HG03135 (cell line): Measurements from ENCODE around the gene SERINC5.
"Not testable (repeated sequence)": the region's sequence is repeated elsewhere in the genome, so short reads cannot be mapped to it uniquely, and the experiment has no call there.

Experiments
- ATAC-seq: cut with Tn5 transposase; IDR thresholded peaks from one replicate; pipeline ENCODE4 v1.9.1; 2021; ENCODE audit warnings: mild to moderate bottlenecking, moderate library complexity; ENCODE audit not compliant: unreplicated experiment

The SERINC5 gene

GRCh38 chr5:80204808-80205614, 50.8 kb downstream of the SERINC5 start:
- ATAC-seq: no peak

- not testable (repeated sequence) for ATAC-seq
Measured at GRCh38 chr5:80201763-80202162, 54.1 kb downstream of the SERINC5 start.

GRCh38 chr5:80198920-80199319, 56.9 kb downstream of the SERINC5 start:
- ATAC-seq: no peak

GRCh38 chr5:80198399-80198798, 57.4 kb downstream of the SERINC5 start:
- no peak for ATAC-seq

DNA sequence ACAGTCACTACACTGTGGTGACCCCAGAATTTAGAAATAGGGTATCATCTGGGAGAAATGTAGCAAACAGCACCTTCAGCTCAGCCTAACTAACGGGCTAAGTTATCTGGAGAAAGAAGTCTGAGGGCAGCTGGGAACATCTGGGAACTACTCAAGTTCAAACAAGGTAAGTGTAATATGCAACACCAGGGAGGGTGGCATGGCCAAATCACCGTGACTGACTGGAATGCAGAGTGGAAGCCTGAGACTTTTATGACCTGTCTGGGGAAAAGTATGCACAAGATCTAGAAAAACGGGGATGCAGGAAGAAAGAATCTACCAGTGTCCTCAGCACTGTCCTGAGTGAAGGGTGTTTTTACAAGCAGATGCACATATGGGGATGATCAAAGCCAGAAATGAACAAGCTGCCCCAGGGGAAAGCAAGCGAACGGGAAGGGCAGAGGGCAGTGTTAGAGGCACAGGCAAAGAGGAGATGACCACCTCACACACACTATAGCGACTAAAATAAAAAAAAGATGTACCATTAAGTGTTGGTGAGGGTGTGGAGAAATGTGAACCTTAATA, 59.9 kb downstream of the SERINC5 start:
- ATAC-seq: no peak

DNA sequence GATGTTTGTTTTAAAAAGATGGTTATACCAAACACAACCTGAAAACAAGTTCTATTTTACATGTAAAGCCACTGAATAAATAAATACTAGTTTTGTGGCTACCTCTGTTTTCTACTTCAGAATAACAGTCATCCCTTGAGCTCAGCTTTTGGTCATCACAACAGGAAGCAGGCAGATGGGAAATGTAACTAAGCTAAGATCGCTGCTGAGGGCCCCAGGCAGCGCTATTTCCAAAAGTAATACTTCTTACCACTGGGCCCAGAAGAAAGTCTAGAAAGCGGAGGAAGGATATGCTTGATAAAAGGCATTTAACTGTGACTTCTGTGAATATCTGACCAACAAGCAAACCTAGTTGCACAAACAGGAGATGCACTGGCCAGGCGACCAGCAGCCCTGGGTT, 61.4 kb downstream of the SERINC5 start:
- no peak for ATAC-seq

DNA sequence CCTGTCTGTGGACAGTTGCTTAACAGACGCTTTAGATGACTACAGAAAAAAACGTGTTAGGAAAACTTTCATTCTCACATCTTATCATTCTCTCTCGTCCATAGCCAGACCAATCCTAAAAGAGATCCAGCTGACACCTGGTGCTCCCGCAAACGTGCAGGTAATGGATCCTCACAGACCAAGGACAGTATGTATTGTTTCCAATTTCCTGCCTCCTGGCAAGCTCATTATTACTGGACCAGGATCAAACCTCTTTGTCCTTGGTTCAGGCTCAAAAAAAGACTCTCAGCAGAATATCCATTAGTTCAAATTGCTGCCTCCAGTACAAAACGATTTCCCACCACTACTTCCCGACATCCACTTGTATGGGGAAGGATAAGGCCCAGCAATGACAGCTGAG, 62.4 kb downstream of the SERINC5 start:
- no peak for ATAC-seq

- no peak for ATAC-seq
Measured at GRCh38 chr5:80192507-80193241, 63.2 kb downstream of the SERINC5 start.

- no peak for ATAC-seq
Measured at GRCh38 chr5:80191991-80192398, 63.9 kb downstream of the SERINC5 start.

DNA sequence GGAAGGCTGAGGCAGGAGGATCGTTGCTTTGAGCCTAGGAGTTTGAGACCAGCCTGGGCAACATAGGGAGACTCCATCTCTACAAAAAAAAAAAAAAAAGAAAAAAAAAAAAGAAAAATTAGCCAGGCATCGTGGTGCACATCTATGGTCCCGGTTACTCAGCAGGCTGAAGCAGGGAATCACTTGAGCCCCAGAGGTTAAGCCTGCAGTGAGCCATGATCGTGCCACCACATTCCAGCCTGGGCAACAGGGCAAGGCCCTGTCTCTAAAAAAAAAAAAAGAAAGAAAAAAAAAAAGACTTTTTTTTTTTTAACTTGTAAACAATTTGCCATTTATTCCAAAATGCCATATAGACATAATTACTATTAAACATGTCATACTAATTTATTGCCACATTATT, 64.5 kb downstream of the SERINC5 start:
- no peak for ATAC-seq

GRCh38 chr5:80190960-80191359, 64.9 kb downstream of the SERINC5 start:
- no peak for ATAC-seq

GRCh38 chr5:80189701-80190100, 66.1 kb downstream of the SERINC5 start:
- ATAC-seq: no peak

DNA sequence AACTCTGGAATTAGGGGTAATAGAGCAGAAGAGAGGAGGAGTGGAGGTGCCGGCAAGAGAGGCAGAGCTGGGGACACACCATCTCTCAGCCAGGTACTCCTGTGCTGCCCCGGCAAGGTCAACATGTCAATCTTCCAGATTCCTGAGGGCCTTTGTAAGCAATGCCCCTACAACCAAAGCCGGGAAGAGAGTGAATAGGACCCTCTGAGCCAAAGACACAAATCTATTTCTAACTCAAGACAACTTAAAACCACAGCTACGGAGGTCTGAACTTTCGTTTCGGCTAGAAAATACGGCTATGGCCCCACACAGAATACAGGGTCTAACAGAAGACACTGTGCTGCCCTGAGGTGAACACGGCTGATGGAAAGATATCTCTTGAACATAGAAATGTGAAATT, 66.6 kb downstream of the SERINC5 start:
- no peak for ATAC-seq

GRCh38 chr5:80187421-80188090, 68.3 kb downstream of the SERINC5 start:
- ATAC-seq: no peak

DNA sequence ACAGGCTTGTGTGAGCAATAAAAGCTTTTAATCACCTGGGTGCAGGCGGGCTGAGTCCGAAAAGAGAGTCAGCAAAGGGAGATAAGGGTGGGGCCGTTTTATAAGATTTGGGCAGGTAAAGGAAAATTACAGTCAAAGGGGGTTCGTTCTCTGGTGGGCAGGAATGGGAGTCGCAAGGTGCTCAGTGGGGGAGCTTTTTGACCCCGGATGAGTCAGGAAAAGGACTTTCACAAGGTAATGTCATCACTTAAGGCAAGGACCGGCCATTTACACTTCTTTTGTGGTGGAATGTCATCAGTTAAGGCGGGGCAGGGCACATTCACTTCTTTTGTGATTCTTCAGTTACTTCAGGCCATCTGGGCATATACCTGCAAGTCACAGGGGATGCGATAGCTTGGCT, 70.3 kb downstream of the SERINC5 start:
- ATAC-seq: not testable (repeated sequence)

GRCh38 chr5:80185095-80185494, 70.8 kb downstream of the SERINC5 start:
- ATAC-seq: no peak

- no peak for ATAC-seq
Measured at GRCh38 chr5:80184235-80185023, 71.4 kb downstream of the SERINC5 start.

- ATAC-seq: not testable (repeated sequence)
Measured at GRCh38 chr5:80183728-80184234, 72.1 kb downstream of the SERINC5 start.

GRCh38 chr5:80182809-80183580, 72.9 kb downstream of the SERINC5 start:
- ATAC-seq: no peak
